WERI-Rb-1 (cell line): ENCODE results near the gene SKI.

Source experiments
- DNase-seq: peaks from one replicate; pipeline ENCODE4 v3.0.0-alpha.2; 2020
- H3K27ac ChIP-seq: fragments of 250-450 bp; sonication (Bioruptor Pico); 2 replicates; pipeline ENCODE4 v1.5.1; 2020; ENCODE audit warnings: mild to moderate bottlenecking, moderate library complexity
- H3K27me3 ChIP-seq: fragments of 250-450 bp; sonication (Bioruptor Pico); 2 replicates; pipeline ENCODE4 v1.5.1; 2021; ENCODE audit warnings: mild to moderate bottlenecking, low read depth, moderate library complexity; ENCODE audit not compliant: insufficient read depth, severe bottlenecking
- H3K36me3 ChIP-seq: fragments of 250-450 bp; sonication (Bioruptor Pico); 2 replicates; pipeline ENCODE4 v1.5.1; 2020; ENCODE audit warnings: mild to moderate bottlenecking, moderate library complexity
- H3K4me3 ChIP-seq: 2 replicates; pipeline ENCODE4 v1.5.1; 2011; ENCODE audit warnings: low read depth, mild to moderate bottlenecking, control low read depth, low read length
- H3K9me3 ChIP-seq: fragments of 250-450 bp; sonication (Bioruptor Pico); 2 replicates; pipeline ENCODE4 v1.5.1; 2021; ENCODE audit warnings: mild to moderate bottlenecking, moderate library complexity; ENCODE audit not compliant: severe bottlenecking
- TF ChIP-seq, protein P1 (sequence below): IDR thresholded peaks from 2 replicates; pipeline ENCODE4 v1.5.1; 2011; ENCODE audit warnings: low read depth, mild to moderate bottlenecking, control low read depth, inconsistent platforms, low read length

SKI gene

DNA sequence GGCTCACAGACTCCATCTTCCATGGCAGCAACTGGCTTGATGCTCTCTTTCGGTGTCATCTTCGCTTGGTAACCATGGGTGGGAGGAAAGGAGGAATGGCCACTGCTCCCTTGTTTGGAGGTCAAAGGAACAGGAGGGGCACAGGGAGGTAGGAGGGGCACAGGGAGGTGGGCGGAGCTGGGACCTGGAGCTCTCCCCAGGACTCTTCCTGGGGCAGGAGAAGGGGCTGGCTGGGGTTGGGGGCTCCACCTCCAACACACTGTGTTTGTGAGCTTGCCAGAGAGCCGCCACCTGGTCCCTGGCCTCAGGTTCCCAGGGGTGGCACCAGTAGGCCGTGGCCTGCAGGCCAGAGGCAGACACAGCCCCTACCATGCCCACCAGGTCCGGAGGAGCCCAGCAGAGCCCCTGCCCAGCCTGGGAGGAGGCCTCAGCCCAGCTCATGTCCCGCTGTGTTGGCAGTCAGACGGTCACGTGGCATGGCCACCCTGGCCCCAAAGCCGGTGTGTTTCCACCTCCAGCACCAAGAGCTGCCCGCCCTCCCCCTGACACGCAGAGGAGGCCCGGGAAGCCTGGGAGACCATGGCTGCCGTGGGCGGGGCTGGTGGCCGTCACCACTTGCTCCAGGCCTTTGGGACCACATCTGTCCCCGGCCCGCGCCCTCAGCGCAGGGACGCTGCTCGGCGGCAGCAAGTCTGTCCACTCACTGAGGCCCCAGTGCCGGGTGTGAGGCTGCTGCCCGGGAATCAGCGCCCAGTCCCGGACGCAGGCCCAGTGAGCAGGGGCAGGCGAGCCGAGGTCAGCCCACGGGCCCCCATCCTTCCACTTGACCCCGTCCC is 89.3 kb downstream of the SKI start:
- Histone ChIP-seq H3K4me3 (no peak overlapping the region), H3K27ac (no peak overlapping the region), H3K9me3 (no peaks in the 10 kb centered on the region), H3K27me3 (no peaks in the 10 kb centered on the region), H3K36me3 (no peaks in the 10 kb centered on the region)
- no peak for DNase-seq
- TF ChIP-seq, protein P1, sequence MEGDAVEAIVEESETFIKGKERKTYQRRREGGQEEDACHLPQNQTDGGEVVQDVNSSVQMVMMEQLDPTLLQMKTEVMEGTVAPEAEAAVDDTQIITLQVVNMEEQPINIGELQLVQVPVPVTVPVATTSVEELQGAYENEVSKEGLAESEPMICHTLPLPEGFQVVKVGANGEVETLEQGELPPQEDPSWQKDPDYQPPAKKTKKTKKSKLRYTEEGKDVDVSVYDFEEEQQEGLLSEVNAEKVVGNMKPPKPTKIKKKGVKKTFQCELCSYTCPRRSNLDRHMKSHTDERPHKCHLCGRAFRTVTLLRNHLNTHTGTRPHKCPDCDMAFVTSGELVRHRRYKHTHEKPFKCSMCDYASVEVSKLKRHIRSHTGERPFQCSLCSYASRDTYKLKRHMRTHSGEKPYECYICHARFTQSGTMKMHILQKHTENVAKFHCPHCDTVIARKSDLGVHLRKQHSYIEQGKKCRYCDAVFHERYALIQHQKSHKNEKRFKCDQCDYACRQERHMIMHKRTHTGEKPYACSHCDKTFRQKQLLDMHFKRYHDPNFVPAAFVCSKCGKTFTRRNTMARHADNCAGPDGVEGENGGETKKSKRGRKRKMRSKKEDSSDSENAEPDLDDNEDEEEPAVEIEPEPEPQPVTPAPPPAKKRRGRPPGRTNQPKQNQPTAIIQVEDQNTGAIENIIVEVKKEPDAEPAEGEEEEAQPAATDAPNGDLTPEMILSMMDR = no peak

DNA sequence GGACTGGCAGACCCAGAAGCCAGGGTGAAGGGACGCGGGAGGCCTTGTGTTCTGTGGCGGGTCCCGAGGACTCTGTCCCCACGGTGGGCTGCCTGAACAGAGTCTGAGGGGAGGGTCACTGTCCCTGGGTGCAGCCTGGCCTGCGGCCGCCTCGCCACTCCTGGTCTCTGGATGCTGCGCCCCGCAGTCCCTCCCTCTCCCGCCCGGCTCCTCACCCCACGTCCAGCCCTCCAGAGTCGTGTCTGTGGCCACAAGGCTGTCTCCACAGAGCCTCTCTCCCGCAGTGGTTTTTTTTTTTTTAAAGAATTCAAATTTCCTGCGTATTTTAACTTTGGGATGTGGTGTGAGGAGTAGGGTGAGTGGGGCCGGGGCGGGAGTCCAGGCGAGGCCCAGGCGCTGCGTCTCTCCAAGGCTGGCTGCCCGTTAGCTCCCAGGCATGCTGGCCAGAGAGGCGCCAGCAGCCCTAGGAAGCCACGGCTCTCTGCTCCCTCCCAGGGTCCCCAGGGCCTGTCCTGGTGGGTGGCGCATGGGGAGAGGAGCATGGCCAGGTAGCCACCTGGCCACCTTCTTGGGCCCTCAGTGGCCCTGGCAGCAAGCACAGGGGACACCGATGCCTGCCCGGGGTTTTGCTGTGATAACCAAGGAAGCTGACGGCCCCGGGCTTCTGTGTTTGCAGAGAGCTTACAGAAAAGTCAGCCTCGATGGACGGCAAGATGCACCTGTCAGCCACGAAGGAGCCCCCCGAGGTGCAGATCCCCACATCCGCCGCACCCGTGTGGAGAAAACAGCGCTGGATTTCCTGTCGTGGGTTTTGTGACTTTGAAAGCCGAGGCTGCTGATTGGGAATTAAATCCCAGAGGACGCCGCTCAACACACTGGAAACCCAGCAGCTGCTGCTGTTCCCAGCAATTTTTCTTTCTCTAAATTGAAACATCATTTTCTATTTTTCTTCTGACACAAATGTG is 90.5 kb downstream of the SKI start:
- Histone ChIP-seq H3K4me3 (no peak overlapping the region), H3K36me3 (no peaks in the 10 kb centered on the region), H3K9me3 (no peaks in the 10 kb centered on the region), H3K27me3 (no peaks in the 10 kb centered on the region), H3K27ac (no peak overlapping the region)
- TF ChIP-seq, protein P1 = no peak
- DNase-seq = no peak

DNA sequence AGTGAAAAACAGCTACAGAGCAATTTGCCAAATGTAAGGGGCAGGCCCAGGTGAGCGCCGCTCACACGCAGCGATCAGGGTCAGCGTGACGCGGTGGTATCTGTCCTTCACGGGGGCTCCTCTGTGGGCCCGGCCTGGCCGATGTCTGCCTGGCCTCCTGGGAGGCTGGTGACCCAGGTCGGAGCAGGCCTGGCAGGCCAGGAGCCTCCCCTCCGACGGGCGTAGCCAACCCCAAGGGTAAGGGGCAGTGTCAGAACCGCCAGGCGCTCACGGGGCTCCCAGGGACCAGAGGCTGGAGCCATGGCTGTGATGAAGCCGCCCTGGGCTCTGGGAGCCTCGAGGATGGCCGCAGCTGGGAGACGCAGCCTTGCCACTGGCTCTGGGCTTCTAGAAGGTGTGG is 91.2 kb downstream of the SKI start:
- TF ChIP-seq, protein P1 = no peak
- no peak for DNase-seq
- Histone ChIP-seq H3K27me3 (peaks cover 3% of the 10 kb centered on the region), H3K36me3 (no peaks in the 10 kb centered on the region), H3K4me3 (no peak overlapping the region), H3K27ac (no peak overlapping the region), H3K9me3 (no peaks in the 10 kb centered on the region)

DNA sequence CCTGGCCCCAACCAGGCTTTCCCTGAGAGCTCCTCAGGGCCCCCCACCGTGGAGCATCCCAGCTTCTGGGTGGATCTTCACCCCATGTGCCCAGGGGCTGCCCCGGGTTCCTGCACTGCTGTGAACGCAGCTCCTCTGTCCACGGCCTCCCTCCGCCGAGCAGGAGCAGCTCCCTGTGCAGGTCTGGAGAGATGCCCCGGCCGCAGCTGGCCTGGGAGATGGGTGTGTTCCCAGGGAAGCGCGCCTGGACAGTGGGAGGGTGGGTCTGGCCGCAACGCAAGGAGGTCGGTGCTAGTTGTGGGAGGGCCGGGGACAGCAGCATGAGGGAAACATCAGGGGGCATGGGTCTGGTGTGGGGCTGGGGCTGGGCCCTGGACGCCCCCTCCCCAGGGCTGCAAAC is 91.9 kb downstream of the SKI start:
- H3K27me3 ChIP-seq = peaks cover 4% of the 10 kb centered on the region

DNA sequence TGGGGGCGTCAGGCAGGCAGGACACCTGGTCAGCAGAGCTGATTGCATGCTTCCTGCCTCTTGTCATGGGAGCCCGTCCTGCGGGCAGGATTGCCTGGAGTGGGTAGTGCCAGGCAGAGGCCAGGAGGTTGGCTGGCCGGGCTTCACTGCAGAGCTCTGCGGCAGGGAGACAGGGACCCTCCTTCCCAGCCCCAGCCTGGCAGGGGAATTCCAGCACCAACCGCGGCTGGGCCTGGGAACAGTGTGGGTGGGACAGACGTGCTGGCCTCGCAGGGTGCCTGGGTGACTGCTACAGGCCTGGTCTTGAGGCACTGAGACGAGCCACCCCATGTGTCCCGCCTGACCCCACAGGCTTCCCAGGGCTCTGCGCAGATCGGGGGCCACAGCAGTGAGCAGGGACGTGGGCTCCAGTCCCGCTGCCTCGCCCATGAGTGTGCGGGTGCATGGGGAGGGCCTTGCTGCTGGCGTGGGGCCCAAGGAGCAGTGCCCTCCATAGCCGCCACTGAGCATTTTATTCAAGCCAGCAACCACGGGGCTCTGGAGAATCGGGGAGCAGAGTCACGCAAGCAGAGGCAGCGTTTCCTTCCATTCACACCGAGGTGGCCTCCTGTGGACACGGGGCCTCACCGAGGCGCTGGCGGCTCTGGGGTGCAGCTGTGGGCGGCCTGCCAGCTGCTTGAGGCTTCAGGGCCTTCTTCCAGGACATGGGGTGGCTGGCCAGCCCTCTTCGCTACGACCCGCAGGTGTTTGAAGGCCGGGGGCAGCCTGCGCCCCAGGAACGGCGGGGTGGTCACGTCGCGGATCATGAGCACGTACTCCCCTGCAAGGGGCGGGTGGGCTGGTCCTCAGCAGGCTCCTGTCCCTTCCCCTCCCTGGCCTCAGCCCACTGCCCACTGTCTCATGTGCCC is 92.9 kb downstream of the SKI start:
- H3K4me3 ChIP-seq = no peak overlapping the region

More for the DNA sequence above, 91.9 kb downstream of the SKI start:
- DNase-seq = no peak
- Histone ChIP-seq H3K9me3 (no peaks in the 10 kb centered on the region), H3K4me3 (no peak overlapping the region), H3K36me3 (no peaks in the 10 kb centered on the region), H3K27ac (no peak overlapping the region)
- TF ChIP-seq, protein P1 = no peak

More for the DNA sequence above, 92.9 kb downstream of the SKI start:
- Histone ChIP-seq H3K36me3 (no peaks in the 10 kb centered on the region), H3K27ac (no peak overlapping the region), H3K9me3 (no peaks in the 10 kb centered on the region), H3K27me3 (peaks cover 4% of the 10 kb centered on the region)
- no peak for DNase-seq
- TF ChIP-seq, protein P1 = no peak
